ENCODE results near the gene ALOX15.
"Not testable (repeated sequence)": the region's sequence is repeated elsewhere in the genome, so short reads cannot be mapped to it uniquely, and the experiment has no call there.

The ALOX15 gene, protein sequence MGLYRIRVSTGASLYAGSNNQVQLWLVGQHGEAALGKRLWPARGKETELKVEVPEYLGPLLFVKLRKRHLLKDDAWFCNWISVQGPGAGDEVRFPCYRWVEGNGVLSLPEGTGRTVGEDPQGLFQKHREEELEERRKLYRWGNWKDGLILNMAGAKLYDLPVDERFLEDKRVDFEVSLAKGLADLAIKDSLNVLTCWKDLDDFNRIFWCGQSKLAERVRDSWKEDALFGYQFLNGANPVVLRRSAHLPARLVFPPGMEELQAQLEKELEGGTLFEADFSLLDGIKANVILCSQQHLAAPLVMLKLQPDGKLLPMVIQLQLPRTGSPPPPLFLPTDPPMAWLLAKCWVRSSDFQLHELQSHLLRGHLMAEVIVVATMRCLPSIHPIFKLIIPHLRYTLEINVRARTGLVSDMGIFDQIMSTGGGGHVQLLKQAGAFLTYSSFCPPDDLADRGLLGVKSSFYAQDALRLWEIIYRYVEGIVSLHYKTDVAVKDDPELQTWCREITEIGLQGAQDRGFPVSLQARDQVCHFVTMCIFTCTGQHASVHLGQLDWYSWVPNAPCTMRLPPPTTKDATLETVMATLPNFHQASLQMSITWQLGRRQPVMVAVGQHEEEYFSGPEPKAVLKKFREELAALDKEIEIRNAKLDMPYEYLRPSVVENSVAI

DNA sequence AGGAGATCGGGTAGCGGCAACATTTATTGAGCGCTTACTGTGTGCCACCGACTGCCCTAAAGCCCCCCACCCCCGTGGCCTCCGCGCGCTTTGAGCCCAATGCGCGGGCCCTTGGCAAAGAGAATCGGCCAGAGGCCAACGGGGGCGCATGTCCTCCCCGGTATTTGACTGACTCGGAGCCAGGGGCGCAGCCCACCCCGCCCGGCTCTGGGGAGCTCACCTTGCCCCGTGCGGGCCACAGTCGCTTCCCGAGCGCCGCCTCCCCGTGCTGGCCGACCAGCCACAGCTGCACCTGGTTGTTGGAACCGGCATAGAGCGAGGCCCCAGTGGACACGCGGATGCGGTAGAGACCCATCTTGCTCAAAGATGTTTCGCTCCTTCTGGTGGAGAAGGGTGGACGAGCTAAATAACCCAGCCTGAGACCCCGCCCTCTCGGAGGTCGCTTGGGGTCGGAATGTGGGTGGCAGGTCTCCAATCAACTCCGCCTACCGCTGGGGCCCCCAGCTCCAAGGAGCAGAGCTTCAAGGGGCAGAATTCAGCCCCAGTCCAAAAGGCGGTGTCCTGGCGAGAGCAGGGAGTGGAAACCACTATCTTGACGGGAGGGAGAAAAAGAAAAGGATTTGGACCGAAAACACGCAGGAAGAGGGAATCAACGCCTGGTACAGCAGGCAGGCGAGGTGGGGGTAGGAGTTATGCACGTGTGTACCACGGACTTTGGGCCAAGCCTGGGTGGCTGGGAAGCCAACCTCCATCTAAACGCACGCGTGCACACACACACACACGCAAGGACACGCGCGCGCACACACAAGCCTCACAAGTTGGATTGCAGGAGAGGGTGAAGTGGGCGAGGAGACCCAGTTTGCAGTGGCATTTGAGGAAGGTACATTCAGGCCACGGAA lies at the start of gene ALOX15:
Gene ALOX15 (minus strand): TSS at position 382 of the 899 bp plus-strand sequence. CDS start 27 bp downstream, at position 355.
- no peak for DNase-seq

DNA sequence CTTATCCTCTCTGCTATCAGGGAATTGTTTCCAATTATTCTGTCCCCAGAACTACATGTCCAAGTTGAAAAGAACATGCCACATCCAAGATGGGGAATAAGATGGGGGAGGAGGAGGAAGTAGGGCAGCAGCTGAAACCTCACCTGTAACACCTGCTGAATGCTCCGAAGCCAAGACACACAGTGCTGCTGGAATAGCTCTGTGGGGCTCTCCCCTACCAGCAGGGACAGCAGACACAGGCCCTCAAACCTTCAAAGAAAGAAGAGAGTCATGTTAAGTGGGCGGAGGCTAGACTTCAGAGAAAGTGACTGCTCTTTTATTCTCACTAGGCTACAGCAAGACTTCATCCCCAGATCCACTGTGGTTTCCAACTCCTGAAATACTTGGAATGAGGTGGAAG lies 49.3 kb upstream of the ALOX15 start:
- no peak for DNase-seq

DNA sequence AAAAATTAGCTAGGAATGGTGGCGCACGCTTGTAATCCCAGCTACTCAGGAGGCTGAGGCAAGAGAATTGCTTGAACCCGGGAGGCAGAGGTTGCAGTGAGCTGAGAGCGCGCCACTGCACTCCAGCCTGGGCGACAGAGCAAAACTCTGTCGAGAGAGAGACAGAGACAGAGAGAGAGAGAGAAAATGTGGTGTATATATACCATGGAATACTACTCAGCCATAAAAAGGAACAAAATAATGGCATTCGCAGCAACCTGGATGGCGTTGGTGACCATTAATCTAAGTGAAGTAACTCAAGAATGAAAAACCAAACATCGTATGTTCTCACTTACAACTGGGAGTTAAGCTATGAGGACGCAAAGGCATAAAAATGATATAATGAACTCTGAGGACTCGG lies 48.4 kb upstream of the ALOX15 start:
- not testable (repeated sequence) for DNase-seq

DNA sequence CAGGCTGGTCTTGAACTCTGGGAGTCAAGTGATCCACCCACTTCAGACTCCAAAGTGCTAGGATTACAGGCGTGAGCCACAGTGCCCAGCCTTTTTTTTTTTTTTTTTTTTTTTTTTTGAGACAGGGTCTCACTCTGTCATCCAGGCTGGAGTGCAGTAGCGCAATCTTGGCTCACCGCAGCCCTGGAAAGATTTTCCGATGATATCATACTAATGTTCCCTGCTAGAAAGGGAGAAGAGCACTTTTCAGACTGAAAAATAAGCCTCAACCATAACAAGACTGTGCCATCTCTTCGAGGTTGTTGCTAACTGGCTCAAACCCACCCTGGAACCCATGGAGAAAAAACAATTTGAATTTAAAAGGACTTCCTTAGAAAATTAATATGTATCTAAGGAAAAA lies 42.3 kb upstream of the ALOX15 start:
- DNase-seq = not testable (repeated sequence)

DNA sequence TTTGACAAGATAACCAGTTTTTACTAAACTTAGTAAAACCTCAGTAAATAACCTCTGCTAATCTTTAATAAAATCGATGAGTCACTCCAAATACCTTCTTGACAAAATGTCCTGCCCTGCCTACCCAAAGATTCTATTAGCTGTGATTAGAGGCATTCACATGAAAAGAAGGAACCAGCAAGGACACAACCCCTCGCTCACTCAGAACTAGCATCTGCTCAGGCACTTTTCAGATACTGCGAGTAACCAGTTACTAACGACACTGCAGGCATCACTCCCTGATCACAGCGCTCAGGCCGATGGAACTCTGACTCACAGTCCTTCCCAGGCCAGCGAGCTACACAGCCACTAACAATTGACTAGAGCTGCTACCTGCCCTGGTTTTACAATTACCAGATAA lies 38.2 kb upstream of the ALOX15 start:
- no peak for DNase-seq

DNA sequence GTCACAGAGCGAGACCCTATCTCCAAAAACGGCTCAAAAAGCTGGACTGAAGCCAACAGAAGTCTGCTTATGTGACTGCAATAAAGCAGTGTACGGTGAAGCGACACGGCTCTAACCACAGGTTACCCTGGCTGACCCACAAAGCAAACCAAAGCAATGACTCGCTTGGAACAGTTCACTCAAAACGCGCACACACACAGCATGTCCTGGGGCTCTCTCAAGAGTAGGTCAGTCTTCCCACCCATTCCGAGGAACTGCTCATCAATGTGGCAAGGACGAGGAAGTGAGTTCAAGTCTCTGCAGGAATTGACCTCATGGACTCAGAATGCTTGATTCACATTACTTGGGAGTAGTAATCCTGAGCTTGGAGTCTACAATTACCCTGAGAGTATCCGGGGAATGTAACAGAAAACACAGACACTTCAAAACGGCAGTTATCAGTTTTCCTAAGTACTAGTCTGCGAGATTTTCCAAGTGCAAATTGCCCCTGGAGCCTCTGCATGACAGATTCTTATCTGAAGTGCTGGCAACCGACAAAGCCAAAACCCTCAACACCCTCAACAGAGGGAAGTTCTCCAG lies 37.1 kb upstream of the ALOX15 start:
- no peak for DNase-seq

DNA sequence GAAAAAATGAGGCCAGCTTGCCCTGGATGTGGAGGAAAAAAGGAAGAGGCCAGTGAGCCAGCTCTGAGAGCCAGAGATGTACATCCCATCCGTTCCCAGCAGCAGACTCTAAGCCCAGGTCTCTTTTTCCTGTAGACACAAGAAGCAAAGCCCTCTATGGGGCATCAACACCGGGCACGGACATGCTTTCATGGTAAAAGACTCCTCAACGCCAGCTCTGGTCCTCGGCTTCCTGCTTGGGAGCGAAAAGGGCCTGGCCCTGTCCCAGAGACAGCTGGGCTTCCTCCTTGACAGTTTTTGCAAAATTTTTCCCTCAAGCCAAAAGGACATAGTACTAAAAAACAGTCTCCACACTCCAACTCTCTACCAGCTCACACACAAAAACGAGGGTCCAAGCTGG lies 35.3 kb upstream of the ALOX15 start:
- no peak for DNase-seq

DNA sequence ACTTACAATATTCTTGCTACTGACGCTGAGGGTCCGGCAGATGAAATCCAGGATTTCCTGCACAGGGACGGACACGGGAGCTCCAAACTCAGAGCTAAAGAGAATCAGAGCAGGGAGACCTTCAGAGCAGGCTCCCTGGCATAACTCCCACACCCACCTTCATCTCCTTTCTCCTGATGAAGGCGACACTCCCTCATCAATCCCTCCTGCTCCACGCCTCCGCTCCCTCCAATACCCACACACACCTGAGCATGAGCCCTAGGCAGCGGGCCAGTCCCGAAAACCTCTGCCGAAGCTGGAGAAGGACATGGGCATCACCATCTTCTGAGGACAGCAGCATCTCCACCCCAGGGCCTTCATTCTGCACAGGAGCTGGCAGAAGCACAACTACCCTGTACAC lies 34.3 kb upstream of the ALOX15 start:
- no peak for DNase-seq

DNA sequence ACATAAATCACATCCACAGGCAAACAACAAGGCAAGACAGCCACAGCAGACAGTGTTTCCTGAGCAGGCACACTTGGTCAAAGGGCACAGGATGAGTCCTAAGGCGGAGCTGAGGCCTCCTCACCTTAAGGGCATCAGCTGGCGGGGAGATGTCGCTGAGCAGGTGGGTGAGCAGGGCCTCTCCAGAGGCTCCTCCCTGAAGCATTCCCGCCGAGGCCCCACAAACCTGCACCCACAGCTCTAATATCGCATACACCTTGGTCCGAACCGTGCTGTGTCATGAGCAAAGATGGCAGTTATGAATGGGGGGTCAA lies 33.2 kb upstream of the ALOX15 start:
- DNase-seq = no peak

DNA sequence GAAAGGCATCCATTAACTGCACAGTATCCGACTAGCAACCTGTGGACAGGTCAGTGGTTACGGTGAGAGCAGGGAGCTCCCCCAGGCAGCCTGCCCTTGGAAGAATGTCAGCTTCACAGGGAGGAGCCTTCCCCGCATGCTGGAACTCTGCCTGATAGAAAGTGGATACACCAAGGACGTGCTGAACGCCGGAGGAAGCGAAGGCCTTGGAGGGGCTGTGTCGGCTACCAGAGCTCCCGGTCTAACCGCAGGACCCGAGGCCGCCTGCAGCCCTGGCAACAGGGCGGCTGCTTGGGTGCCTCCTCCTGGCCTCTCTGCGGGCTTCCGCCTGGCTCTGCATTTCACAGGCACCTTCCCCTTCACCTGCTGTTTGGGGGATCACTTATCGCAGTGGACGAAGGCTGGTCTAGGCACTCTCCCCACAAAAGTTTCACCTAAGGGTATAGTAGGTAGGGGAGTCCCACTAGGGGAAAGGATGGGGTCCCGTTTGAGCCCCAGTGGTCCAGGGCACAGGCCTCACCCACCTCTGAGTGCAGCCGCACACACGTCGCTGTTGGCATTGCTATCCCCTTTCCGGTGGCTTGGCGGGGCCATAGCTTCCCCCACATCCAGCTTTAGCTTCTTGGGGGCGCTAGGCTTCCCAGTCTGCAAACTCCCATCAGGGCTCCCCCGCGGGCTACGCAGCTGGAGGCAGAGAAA lies 32.7 kb upstream of the ALOX15 start:
- DNase-seq = no peak

DNA sequence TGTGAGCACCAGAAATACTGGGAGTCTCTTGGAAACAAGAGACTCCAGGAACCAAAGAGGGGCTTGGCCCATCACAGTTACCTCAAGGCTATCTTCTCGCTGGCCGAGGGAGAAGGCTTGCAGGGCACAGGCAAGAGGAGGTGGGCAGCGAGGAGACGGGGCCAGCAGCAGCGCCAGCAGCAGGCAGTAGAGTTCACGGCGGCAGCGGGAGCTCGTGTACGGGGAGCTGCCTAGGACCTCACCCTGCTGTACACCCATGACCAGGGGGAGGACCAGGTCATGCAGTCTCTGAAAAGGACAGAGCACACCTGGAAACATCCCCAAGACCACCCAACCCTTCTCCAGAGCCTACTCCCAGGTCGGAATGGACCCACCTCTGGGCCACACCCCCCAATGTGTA lies 31.7 kb upstream of the ALOX15 start:
- DNase-seq = no peak

DNA sequence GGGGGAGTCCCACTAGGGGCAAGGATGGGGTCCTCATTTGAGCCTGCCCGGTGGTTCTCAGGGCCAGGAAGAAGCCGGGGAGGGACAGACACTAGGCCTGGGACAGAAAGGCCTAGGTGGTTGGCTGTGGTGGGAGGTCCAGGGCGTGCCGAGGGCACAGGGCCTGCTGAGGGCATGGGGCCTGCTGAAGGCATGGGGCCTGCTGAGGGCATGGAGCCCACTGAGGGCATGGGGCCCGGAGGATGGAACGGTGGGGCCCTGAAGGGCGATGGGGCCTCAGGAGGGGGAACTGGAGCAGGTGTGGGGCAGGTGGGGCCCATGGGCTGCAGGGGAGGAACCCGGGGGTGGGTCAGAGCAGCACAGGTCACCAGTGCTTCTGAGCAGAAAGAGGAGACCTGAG lies 31.3 kb upstream of the ALOX15 start:
- no peak for DNase-seq

DNA sequence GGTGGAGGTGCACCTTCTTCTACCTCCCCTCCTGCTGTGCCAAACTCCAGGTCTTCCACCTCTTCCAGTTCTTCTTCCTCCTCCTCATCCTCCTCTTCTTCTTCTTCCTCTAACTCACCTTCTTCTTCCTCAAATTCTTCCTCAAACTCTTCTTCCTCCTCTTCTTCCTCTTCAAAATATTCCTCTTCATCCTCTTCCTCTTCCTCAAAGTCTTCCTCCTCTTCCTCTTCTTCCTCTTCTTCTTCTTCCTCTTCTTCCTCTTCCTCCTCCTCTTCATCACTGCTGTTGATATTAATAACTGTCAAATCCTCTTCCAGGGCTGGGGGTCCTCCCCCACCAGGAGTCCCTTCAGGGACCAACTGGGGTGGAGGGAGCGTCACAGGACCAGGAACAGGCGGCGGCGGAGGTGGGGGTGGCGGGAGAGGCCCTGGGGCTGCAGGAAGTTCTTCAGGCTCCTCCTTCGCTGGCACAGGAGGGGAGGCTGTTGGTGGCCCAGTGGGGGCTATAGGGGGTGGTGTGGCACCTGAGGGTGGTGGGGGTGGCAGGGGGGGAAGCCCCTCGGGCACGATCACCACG lies 30.7 kb upstream of the ALOX15 start:
- DNase-seq = no peak

DNA sequence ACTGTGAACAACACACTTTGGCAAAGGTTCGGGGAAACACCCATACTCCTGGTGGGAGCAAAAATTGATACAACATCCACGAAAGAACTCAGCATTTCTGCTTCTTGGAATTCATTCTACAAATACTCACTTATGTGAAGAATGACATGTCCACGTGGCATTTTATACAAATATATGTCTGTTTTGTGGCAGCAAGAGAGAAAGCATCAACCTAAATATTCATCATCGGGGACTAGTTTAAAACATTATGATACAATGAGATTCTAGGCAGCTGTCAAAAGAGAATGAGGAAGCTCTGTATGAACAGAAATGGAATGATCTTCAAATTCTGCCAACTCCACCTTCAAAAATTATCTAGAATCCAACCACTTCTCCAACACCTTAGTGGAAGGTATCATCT lies 25.7 kb upstream of the ALOX15 start:
- DNase-seq = no peak

DNA sequence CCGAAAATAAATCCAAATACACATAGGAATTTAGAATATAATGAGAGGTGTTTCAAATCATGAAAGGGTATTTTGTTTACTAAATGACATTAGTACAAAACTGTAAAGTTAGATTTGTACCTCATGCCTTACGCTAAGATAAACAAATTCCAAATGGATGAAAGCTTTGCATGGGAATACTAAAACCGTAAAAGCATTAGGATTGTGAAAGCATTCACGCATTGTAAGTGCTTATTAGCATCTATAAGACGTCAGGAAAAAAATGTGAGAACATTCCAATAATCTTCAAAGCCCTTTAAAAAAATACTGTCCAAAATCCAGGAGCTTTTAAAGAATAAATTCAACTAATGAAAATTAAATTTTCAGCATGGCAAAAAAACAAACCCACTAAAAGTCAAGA lies 24.8 kb upstream of the ALOX15 start:
- no peak for DNase-seq

DNA sequence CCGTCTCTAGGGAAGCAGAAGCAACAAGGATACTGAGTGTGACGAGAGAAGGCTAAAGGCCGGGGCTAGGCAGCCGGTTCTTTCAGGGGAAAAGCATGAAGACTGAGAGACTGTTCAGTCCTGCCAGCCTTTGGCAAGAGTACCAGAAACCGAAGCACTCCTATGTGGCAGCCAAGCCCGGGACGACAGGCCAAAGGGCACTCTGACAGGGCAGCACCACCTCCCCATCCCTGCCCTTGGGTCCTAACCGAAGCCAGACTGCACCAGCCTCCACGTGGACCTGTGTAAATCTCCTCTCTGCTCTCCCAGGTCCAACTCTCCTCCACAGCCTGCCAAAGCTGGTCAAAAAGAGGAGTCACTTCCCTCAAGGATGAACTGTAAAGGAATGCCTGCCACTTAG lies 23.5 kb upstream of the ALOX15 start:
- no peak for DNase-seq

DNA sequence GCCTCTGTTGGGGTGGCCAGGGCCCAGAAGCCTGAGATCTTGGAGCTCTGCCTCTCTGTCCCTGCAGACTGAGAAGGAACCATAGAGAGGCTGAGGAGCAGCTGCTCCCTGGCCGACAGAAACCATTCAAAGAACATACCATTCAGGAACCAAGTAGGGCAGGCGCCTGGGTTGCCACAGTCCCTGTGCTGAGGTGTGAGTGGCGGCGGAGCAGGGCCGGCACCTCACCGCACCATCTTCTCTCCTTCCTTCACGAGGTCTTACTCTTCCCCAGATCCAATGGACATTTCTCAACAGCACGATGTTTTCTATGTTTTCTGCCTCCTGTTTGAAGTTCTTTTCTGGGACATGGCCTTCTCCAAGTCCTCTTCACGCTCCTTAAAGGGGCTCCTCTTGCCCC lies 22.8 kb upstream of the ALOX15 start:
- no peak for DNase-seq

DNA sequence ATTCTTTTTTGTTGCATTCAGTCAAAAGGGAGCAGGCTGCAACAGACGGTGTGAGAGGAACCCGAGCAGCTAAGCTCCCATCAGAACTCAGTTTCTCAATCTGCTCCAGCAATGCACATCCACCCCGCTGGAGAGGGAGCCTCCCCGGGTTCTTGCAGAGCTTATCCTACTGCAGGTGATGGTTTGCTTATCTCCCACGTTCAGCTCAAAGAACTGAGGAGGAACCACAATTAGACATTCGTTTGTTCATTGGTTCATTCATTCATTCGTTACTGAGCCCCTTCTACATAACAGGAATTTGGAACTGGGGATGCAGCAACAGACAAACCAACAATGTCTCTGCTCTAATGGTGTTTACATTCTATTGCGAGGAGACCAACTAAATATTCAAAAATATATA lies 22.2 kb upstream of the ALOX15 start:
- no peak for DNase-seq

DNA sequence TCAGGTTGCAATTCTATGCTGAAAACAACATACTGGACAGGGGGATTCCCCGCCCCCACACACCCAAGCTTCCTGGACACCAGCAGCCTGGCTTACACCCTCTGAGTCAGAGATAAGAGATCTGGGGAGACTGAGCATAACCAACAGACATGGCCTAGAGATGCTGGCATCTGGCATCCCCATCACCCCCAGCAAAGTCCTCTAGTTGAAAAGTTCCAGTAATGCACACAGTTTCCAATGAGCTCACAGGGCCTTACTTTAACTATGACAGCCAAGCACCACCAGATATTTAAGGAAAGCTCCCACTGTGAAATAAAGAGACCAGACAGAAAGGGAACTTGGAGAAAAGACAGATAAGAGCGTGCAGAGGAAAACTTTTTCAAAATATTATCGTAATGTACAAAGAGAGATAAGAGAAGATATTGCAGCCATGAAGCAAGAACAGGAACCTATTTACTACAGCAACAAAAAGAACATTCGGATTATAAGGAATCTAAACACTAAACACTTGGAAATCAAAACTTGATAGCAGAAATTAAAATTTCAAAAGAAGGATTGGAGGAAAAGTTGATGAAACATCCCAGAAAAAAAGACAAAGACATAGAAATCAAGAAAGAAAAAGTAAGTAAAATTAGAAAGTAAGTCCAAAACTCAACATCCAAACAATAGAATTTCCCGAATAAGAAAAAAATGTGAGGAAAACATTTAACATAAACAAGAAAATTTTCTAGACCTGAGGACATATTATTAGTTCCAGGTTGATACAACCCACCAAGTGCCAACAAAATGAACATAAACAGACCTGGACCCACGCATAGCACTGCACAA lies 17.2 kb upstream of the ALOX15 start:
- DNase-seq = no peak

DNA sequence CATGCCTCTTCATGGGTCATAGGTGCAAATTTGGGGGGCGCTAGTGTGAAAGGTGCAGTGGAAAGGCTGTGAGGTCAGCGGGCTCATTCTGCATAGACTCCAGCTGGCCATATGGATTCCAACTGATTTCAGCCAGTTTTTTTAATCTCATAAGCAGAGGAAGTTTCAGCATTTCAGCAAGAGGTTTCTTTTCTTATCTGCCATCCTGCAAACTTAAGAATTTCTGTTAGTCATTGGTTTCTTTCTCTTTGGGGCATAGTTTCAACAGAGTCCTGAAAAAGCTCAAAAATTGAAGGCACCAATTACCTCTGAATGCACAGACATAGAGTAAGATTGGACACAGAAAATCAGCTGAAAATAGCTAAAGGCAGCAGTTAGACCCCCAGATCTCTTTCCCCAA lies 16.2 kb upstream of the ALOX15 start:
- DNase-seq = no peak

DNA sequence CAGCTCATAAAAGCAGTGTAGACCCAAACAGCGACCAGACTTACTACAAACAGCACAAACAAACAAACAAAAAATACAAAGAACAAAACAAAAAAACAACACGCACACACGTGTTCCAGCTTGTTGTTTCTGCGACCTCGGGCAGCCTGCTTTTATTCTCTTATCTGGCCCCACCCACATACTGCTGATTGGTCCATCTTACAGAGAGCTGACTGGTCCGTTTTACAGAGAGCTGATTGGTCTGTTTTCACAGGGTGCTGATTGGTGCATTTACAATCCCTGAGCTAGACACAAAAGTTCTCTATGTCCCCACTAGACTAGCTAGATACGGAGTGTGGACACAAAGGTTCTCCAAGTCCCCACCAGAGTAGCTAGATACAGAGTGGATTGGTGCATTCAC lies 14.5 kb upstream of the ALOX15 start:
- not testable (repeated sequence) for DNase-seq

Data from NCI-H526 (cell line).